HepG2 (cell line): ENCODE measurements around the gene DNPH1. TPM values are rescaled to one million over a fixed set of nuclear protein-coding genes. Genes with fewer than 3 reads are reported as not detected.
A peak's percentile ranks its signal among the peaks of the same experiment; 100 is the strongest.

ENCODE experiments used
- CBX1 ChIP-seq: IDR thresholded peaks from one replicate; pipeline ENCODE4 v1.6.1; 2016; ENCODE audit warnings: antibody characterized with exemption, low read depth
- CCAR2 ChIP-seq: fragments of 200-400 bp; formaldehyde crosslinking; optimal IDR thresholded peaks from 2 replicates; pipeline ENCODE3; 2018; ENCODE audit warnings: low read depth, mild to moderate bottlenecking, low read length, moderate library complexity
- ESRRA ChIP-seq: sonication (generic); formaldehyde crosslinking; IDR thresholded peaks from 2 replicates; pipeline ENCODE4 v1.5.1; 2020; ENCODE audit warnings: mild to moderate bottlenecking, low read depth, missing genetic modification reagents
- GTF3A ChIP-seq: sonication (generic); formaldehyde crosslinking; conservative IDR thresholded peaks from 2 replicates; pipeline ENCODE4 v1.4.0; 2020; ENCODE audit warnings: mild to moderate bottlenecking, missing genetic modification reagents
- HMG20B ChIP-seq: conservative IDR thresholded peaks from 2 replicates; pipeline ENCODE4 v1.6.1; 2016; ENCODE audit warnings: missing genetic modification reagents, missing compliant biosample characterization
- IKZF4 ChIP-seq: sonication (generic); formaldehyde crosslinking; IDR thresholded peaks from 2 replicates; pipeline ENCODE4 v1.5.1; 2020; ENCODE audit warnings: borderline replicate concordance, mild to moderate bottlenecking, low read depth, missing genetic modification reagents; ENCODE audit errors: not compliant biosample characterization
- JDP2 ChIP-seq: sonication (generic); formaldehyde crosslinking; IDR thresholded peaks from 2 replicates; pipeline ENCODE4 v1.8.1; 2022; ENCODE audit warnings: missing genetic modification reagents, borderline replicate concordance
- NFAT5 ChIP-seq: sonication (generic); formaldehyde crosslinking; IDR thresholded peaks from 2 replicates; pipeline ENCODE4 v1.4.0; 2020; ENCODE audit warnings: missing genetic modification reagents
- SAFB2 ChIP-seq: sonication (generic); formaldehyde crosslinking; IDR thresholded peaks from 2 replicates; pipeline ENCODE4 v1.5.1; 2020; ENCODE audit warnings: missing genetic modification reagents, low read depth, mild to moderate bottlenecking, borderline replicate concordance
- ZIK1 ChIP-seq: sonication (generic); formaldehyde crosslinking; IDR thresholded peaks from 2 replicates; pipeline ENCODE4 v1.5.0; 2020; ENCODE audit warnings: mild to moderate bottlenecking, low read depth, missing genetic modification reagents, borderline replicate concordance
- ZNF281 ChIP-seq: sonication (generic); formaldehyde crosslinking; IDR thresholded peaks from 2 replicates; pipeline ENCODE4 v1.4.0; 2020; ENCODE audit warnings: missing genetic modification reagents, borderline replicate concordance
- ZNF335 ChIP-seq: sonication (generic); formaldehyde crosslinking; IDR thresholded peaks from 2 replicates; pipeline ENCODE4 v1.4.0; 2020; ENCODE audit warnings: missing genetic modification reagents
- ZNF484 ChIP-seq: sonication (generic); formaldehyde crosslinking; IDR thresholded peaks from 2 replicates; pipeline ENCODE4 v1.5.1; 2020; ENCODE audit warnings: mild to moderate bottlenecking, low read depth, missing genetic modification reagents, borderline replicate concordance
- ZNF607 ChIP-seq: sonication (generic); formaldehyde crosslinking; IDR thresholded peaks from 2 replicates; pipeline ENCODE4 v1.5.1; 2020; ENCODE audit warnings: missing genetic modification reagents, mild to moderate bottlenecking, borderline replicate concordance
- ZNF737 ChIP-seq: sonication (generic); formaldehyde crosslinking; IDR thresholded peaks from 2 replicates; pipeline ENCODE4 v1.5.0; 2020; ENCODE audit warnings: missing genetic modification reagents, mild to moderate bottlenecking, borderline replicate concordance
- ZSCAN21 ChIP-seq: sonication (generic); formaldehyde crosslinking; IDR thresholded peaks from 2 replicates; pipeline ENCODE4 v1.8.0; 2022; ENCODE audit warnings: mild to moderate bottlenecking, missing genetic modification reagents, moderate library complexity, borderline replicate concordance
- polyA plus RNA-seq, 8 experiments: library from polyadenylated mRNA; depleted of rRNA in 3 of 8; stranded (reverse) in 7 of 8; unstranded in 1 of 8; fragments of >200 nt; fragmentation: Illumina TruSeq in 4 of 8; extraction: Trizol in 4 of 8; gene quantifications; 2 replicates each; pipeline versions ENCODE4 v1.2.1 to v1.2.3, GENCODE V29; 2011 to 2016; ENCODE audit warnings: low read depth in 4 of 8, missing spikeins in 1 of 8, mixed read lengths in 1 of 8; ENCODE audit not compliant: insufficient read depth in 1 of 8
- total RNA-seq, 5 experiments: library from RNA; depleted of rRNA; stranded (reverse); fragments of >200 nt; fragmentation: Illumina TruSeq; extraction: Trizol; gene quantifications; 2 replicates each; pipeline ENCODE4 v1.2.3, GENCODE V29; 2016; ENCODE audit warnings: low read depth in 1 of 5
- TF ChIP-seq, protein P1 (sequence below): sonication (generic); formaldehyde crosslinking; IDR thresholded peaks from 2 replicates; pipeline ENCODE4 v1.4.0; 2020; ENCODE audit warnings: mild to moderate bottlenecking, low read depth, missing genetic modification reagents

DNPH1 gene
- total and polyA plus RNA-seq, 2 of the 13 experiments (the other 11 are each of a cell fraction or from before 2014, with no cell fraction given): 56.5 to 75.1 TPM

DNA sequence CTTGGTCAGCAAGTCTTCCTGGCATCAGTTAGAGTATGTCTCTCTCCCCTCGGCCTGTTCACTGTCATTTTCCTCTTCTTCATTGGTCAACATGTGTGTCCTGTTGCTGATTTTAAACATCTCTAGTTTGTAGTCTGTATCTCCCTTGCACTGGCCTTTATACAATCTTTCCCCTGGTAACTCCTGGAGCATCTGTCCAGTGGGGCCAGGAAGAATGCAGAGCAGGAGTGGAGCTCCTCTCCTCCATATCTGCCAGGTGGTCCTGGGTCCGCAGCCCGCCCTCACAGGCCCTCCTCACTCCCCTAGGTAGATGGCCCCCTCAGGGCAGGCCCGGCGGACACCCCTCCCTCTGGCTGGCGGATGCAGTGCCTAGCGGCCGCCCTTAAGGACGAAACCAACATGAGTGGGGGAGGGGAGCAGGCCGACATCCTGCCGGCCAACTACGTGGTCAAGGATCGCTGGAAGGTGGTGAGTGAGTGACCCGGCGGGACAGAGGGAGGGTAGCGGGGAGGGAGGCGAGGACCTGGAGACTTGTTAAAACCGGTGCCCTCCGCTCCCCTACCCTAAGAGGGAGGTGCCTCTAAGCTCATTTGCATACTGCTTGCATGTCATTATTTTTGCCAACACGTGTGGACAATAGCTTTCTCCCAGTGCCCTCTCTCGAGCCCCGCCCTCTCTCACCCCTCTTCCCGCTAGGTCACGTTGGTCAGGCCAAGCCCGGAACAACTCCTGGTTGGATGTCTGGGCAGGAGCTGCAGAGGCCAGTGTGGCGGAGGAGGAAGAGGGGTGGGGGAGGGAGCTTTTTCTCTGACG, 17.2 kb upstream of the DNPH1 start (continued):
- peak; percentile 37 for TF ChIP-seq ESRRA (CRISPR knock-in tag)
- TF ChIP-seq ZNF484 (CRISPR knock-in tag): no peak
- no peak for TF ChIP-seq CBX1
- TF ChIP-seq CCAR2: no peak
- no peak for TF ChIP-seq ZIK1 (CRISPR knock-in tag)
- peak; percentile 42; the same call in 1 of the 2 replicates for TF ChIP-seq ZSCAN21 (CRISPR knock-in tag)
- peak; percentile 93 for TF ChIP-seq ZNF281 (CRISPR knock-in tag)
- TF ChIP-seq ZNF607 (CRISPR knock-in tag): no peak
- no peak for TF ChIP-seq JDP2 (CRISPR knock-in tag)
- TF ChIP-seq GTF3A (CRISPR knock-in tag): no peak
- no peak for TF ChIP-seq NFAT5 (CRISPR knock-in tag)
- TF ChIP-seq, protein P1, sequence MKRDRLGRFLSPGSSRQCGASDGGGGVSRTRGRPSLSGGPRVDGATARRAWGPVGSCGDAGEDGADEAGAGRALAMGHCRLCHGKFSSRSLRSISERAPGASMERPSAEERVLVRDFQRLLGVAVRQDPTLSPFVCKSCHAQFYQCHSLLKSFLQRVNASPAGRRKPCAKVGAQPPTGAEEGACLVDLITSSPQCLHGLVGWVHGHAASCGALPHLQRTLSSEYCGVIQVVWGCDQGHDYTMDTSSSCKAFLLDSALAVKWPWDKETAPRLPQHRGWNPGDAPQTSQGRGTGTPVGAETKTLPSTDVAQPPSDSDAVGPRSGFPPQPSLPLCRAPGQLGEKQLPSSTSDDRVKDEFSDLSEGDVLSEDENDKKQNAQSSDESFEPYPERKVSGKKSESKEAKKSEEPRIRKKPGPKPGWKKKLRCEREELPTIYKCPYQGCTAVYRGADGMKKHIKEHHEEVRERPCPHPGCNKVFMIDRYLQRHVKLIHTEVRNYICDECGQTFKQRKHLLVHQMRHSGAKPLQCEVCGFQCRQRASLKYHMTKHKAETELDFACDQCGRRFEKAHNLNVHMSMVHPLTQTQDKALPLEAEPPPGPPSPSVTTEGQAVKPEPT (CRISPR knock-in tag): peak; percentile 89
- 0 out of 2 replicates have a peak, but pooled peaks have one; percentile 48 for TF ChIP-seq ZNF737 (CRISPR knock-in tag)
- TF ChIP-seq IKZF4: no peak
- no peak for TF ChIP-seq ZNF335
- no peak for TF ChIP-seq HMG20B (CRISPR knock-in tag)
- no peak for TF ChIP-seq SAFB2 (CRISPR knock-in tag)
